NCI-H1417 (cell line): Measurements from ENCODE around the gene DDX27.
"Not testable (repeated sequence)": the region's sequence is repeated elsewhere in the genome, so short reads cannot be mapped to it uniquely, and the experiment has no call there.

Experiments used
- DNase-seq, 3 experiments: peaks; one replicate each; lab custom pipeline; 2025; lab: John Stamatoyannopoulos, UW

DDX27 gene

GRCh38 chr20:49203011-49203410 is 16.2 kb upstream of the DDX27 start:
- no peak for DNase-seq

GRCh38 chr20:49203746-49204145 is 15.5 kb upstream of the DDX27 start:
- no peak for DNase-seq

- no peak for DNase-seq
Measured at GRCh38 chr20:49207076-49207475, 12.1 kb upstream of the DDX27 start.

- no peak for DNase-seq
Measured at GRCh38 chr20:49210101-49210756, 9.0 kb upstream of the DDX27 start.

GRCh38 chr20:49210757-49211110 is 8.5 kb upstream of the DDX27 start:
- no peak for DNase-seq

- DNase-seq: no peak
Measured at GRCh38 chr20:49214571-49214970, 4.6 kb upstream of the DDX27 start.

- no peak for DNase-seq
Measured at GRCh38 chr20:49215232-49215631, 4.0 kb upstream of the DDX27 start.

GRCh38 chr20:49216991-49217578 is 2.1 kb upstream of the DDX27 start:
- peak; percentile 66 to 92 (median 90) for DNase-seq

GRCh38 chr20:49218739-49219090 is 501 bp upstream of the DDX27 start:
- DNase-seq: not testable (repeated sequence)

- no peak for DNase-seq
Measured at GRCh38 chr20:49219924-49220831, 962 bp downstream of the DDX27 start.

- no peak for DNase-seq
Measured at GRCh38 chr20:49225896-49226295, 6.7 kb downstream of the DDX27 start.

- DNase-seq: peak in 2 of 3 experiments; percentile 22 to 27
Measured at GRCh38 chr20:49228676-49229075, 9.5 kb downstream of the DDX27 start.

GRCh38 chr20:49229381-49229780 is 10.2 kb downstream of the DDX27 start:
- no peak for DNase-seq

- DNase-seq: peak; percentile 81 to 96 (median 86)
Measured at GRCh38 chr20:49230021-49230420, 10.8 kb downstream of the DDX27 start.

GRCh38 chr20:49230561-49231133 is 11.4 kb downstream of the DDX27 start:
- no peak for DNase-seq

GRCh38 chr20:49231471-49231870 is 12.3 kb downstream of the DDX27 start:
- no peak for DNase-seq

GRCh38 chr20:49233226-49233625 is 14.0 kb downstream of the DDX27 start:
- no peak for DNase-seq

- no peak for DNase-seq
Measured at GRCh38 chr20:49234831-49235230, 15.6 kb downstream of the DDX27 start.

- no peak for DNase-seq
Measured at GRCh38 chr20:49236301-49236700, 17.1 kb downstream of the DDX27 start.

GRCh38 chr20:49237531-49237930 is 18.3 kb downstream of the DDX27 start:
- DNase-seq: peak in 1 of 3 experiments; percentile 13

GRCh38 chr20:49245921-49246740 is 26.9 kb downstream of the DDX27 start:
- peak in 2 of 3 experiments; percentile 12 to 64 for DNase-seq
